Activated naive CD8-positive, alpha-beta T cell treated with anti-CD3 and anti-CD28 coated beads, Interleukin-2, amount 10 ng/mL, durations not matched to agents 7 days and 5 days (primary cell): ENCODE measurements around the gene FAM89B. TPM values are rescaled to one million over a fixed set of nuclear protein-coding genes. Genes with fewer than 3 reads are reported as not detected.

ENCODE experiments used
- ATAC-seq: fragments of 150-1000 bp; cut with Tn5 transposase; one replicate; pipeline ENCODE4 v1.10.0; 2021; ENCODE audit warnings: low read depth, moderate library complexity
- POLR2A ChIA-PET: fragments of 350-600 bp; sonication (Branson Sonifier 250); formaldehyde crosslinking; loops from one replicate; lab custom pipeline; 2021; ENCODE audit warnings: antibody characterized with exemption; lab: Charles Lee
- DNase-seq: peaks from one replicate; pipeline ENCODE4 v3.0.0; 2021
- H3K27ac Mint-ChIP-seq: one replicate; pipeline ENCODE4 v1.8.0; 2022; ENCODE audit warnings: mild to moderate bottlenecking, mixed read lengths
- H3K27me3 Mint-ChIP-seq: one replicate; pipeline ENCODE4 v1.8.0; 2022; ENCODE audit warnings: mild to moderate bottlenecking, moderate library complexity, mixed read lengths
- H3K36me3 Mint-ChIP-seq: one replicate; pipeline ENCODE4 v1.8.0; 2021; ENCODE audit warnings: mild to moderate bottlenecking, mixed read lengths
- H3K4me1 Mint-ChIP-seq: one replicate; pipeline ENCODE4 v1.8.0; 2021; ENCODE audit warnings: mixed read lengths
- H3K4me3 Mint-ChIP-seq: one replicate; pipeline ENCODE4 v1.8.0; 2022; ENCODE audit warnings: mild to moderate bottlenecking, moderate library complexity, mixed read lengths
- H3K9me3 Mint-ChIP-seq: one replicate; pipeline ENCODE4 v1.8.0; 2021; ENCODE audit warnings: mixed read lengths
- total RNA-seq, 2 experiments: library from RNA; stranded (reverse); gene quantifications; one replicate each; pipeline ENCODE4 v1.2.3, GENCODE V29; 2021

Gene FAM89B
- total RNA-seq, 2 experiments from 2014 or later = 40.9 to 44.1 TPM

- Mint-ChIP-seq H3K36me3 (peaks cover 15% of the 10 kb centered on the region), H3K9me3 (no peaks in the 10 kb centered on the region), H3K4me3 (peak overlapping the region; percentile 61), H3K27me3 (no peaks in the 10 kb centered on the region), H3K27ac (peak overlapping the region; percentile 85), H3K4me1 (peaks cover 48% of the 10 kb centered on the region)
- no peak for ATAC-seq
- POLR2A ChIA-PET = interaction anchor here (0.6 to 3.5 kb wide), 5 partner anchors 9 to 519 kb away, joined by 4 to 38 read pairs (median 4); partner anchors contain the start of genes FAM89B and ZNRD2
- DNase-seq = peak; percentile 45
These were observed 17.4 kb upstream of the FAM89B start for GRCh38 chr11:65554842-65555430.

- peak overlapping the region; percentile 86 for H3K4me3 Mint-ChIP-seq
These were observed 16.6 kb upstream of the FAM89B start for GRCh38 chr11:65555693-65556231.

DNA sequence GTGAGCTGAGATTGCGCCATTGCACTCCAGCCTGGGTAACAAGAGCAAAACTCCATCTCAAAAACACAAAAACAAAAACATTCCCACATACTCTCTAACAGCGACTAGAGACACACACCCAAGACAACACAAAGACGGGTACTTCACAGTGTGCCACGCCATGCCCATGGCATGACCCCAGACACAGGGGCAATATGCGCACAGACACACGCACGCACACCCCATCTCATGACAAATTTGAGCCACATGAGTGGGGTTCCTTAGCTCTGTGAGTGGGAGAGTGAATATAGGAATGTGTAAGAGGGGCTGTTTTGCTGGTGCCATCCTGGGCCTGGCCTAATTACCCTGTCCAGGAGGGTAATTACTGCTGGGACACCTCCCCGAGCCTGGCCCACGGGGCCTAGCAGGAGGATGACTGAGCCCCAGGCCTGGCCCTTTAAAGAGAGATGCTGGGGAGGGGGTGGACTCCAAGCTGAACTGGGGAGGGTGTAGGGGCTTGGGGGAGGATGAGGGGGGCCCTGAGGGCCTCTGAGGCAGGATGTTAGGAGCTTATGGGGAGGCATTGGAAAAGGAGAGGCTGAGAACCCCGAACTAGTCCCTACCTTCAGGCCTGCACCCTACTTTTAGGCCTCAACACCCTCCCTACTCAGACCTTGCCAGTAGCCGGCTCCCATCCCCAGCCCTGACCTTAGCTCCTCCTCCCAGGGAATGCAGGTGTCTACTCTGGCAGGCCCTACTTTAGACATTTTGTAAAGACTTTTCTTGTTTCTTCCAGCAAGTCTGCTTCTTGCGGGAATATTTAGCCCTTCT, 15.7 kb upstream of the FAM89B start:
- Mint-ChIP-seq H3K9me3 (no peaks in the 10 kb centered on the region), H3K4me1 (peaks cover 51% of the 10 kb centered on the region), H3K27me3 (no peaks in the 10 kb centered on the region), H3K27ac (peak overlapping the region; percentile 87), H3K4me3 (peak overlapping the region; percentile 86), H3K36me3 (peaks cover 3% of the 10 kb centered on the region)
- POLR2A ChIA-PET = interaction anchor here (0.6 to 3.5 kb wide), 9 partner anchors 9 to 104 kb away, joined by 3 to 38 read pairs (median 3); partner anchors contain the start of genes FAM89B, PCNX3, SIPA1 and ZNRD2
- peak; percentile 37 for DNase-seq
- no peak for ATAC-seq

More at GRCh38 chr11:65555693-65556231, 16.6 kb upstream of the FAM89B start:
- H3K27ac Mint-ChIP-seq = peak overlapping the region; percentile 87
- H3K4me1 Mint-ChIP-seq = peaks cover 56% of the 10 kb centered on the region
- ATAC-seq (no peak), DNase-seq (peak; percentile 39)
- POLR2A ChIA-PET = interaction anchor here (1.0 to 3.5 kb wide), 3 partner anchors 10 to 16 kb away, joined by 4 to 38 read pairs (median 20); partner anchors contain the start of genes FAM89B and ZNRD2
- H3K27me3 Mint-ChIP-seq = no peaks in the 10 kb centered on the region
- H3K36me3 Mint-ChIP-seq = peaks cover 12% of the 10 kb centered on the region
- no peaks in the 10 kb centered on the region for H3K9me3 Mint-ChIP-seq

- ATAC-seq (no peak), DNase-seq (peak; percentile 57)
- POLR2A ChIA-PET = interaction anchor here (0.8 to 3.5 kb wide), 7 partner anchors 8 to 81 kb away, joined by 3 to 38 read pairs (median 3); partner anchors contain the start of genes FAM89B, SIPA1 and ZNRD2
- Mint-ChIP-seq H3K27me3 (no peaks in the 10 kb centered on the region), H3K36me3 (no peaks in the 10 kb centered on the region), H3K9me3 (no peaks in the 10 kb centered on the region), H3K4me1 (peaks cover 43% of the 10 kb centered on the region), H3K27ac (peak overlapping the region; percentile 87), H3K4me3 (peak overlapping the region; percentile 86)
These were observed 14.9 kb upstream of the FAM89B start for GRCh38 chr11:65557280-65558001.

DNA sequence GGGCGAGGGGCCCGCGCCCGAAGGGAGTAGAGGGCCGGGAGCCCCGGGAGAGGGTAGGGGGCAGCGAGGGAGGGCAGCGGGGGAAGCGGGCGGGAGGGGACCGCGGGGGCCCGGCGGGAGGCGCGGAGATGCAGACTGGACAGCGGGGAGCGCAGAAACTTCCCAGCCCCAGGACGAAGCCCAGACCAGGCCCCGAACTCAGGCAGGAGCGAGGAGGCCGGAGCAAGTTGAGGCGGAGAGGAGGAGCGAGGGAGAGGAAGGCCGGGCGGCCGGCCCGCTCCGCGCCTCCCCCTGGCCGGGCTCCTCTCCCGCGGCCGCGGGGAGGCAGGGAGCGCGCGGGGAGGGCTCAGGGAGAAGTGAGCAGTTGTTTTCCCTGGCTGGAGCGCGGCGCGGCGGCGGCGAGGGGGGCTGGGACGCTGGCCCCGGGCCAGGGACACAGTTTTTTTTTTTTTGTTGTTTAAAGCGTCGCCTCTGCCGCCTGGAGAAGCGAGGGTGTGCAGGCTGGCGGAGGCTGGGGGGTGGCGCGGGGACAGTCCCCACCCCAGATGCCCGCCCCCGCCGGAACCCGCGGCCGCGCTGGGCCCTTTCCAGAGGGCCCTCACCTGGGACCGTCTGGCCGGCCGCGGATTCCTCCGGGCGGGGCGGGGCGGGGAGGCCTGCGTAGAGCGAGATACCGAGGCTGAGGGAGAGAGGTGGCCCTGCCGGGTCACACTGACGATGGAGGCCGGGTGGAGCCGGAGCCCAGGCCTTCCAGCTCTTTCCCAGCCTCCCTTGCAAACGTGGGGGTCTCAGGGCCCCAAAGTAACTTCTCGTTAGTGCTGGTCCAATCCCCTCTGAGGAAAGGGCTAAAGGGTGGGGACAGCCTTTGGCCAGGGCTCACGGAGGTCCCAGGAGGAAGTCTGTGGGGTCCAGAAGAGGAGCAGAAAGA, 14.1 kb upstream of the FAM89B start, which contains the start of gene LTBP3:
TSS of gene LTBP3 (minus strand) at position 358 of the 928 bp plus-strand sequence. CDS start 400 bp downstream, outside the sequence.
- no peaks in the 10 kb centered on the region for H3K36me3 Mint-ChIP-seq
- DNase-seq (peak; percentile 61), ATAC-seq (peak; percentile 37)
- POLR2A ChIA-PET = interaction anchor here (0.6 to 3.5 kb wide), 6 partner anchors 9 to 61 kb away, joined by 3 to 20 read pairs (median 8); partner anchors contain the start of genes FAM89B and ZNRD2
- peak within 1 kb of the TSS; percentile 86 for H3K4me3 Mint-ChIP-seq
- no peaks in the 10 kb centered on the region for H3K27me3 Mint-ChIP-seq
- peaks cover 38% of the 10 kb centered on the region for H3K4me1 Mint-ChIP-seq
- no peaks in the 10 kb centered on the region for H3K9me3 Mint-ChIP-seq
- peak within 1 kb of the TSS; percentile 87 for H3K27ac Mint-ChIP-seq

GRCh38 chr11:65558930-65559509, 13.3 kb upstream of the FAM89B start:
- POLR2A ChIA-PET = interaction anchor here (0.6 to 2.9 kb wide), 4 partner anchors 10 to 18 kb away, joined by 4 to 13 read pairs (median 10); partner anchors contain the start of gene ZNRD2
- Mint-ChIP-seq H3K27ac (peak overlapping the region; percentile 66), H3K27me3 (no peaks in the 10 kb centered on the region), H3K9me3 (no peaks in the 10 kb centered on the region), H3K4me1 (peaks cover 38% of the 10 kb centered on the region), H3K36me3 (no peaks in the 10 kb centered on the region), H3K4me3 (peak overlapping the region; percentile 70)
- ATAC-seq = no peak
- DNase-seq = peak; percentile 35

DNA sequence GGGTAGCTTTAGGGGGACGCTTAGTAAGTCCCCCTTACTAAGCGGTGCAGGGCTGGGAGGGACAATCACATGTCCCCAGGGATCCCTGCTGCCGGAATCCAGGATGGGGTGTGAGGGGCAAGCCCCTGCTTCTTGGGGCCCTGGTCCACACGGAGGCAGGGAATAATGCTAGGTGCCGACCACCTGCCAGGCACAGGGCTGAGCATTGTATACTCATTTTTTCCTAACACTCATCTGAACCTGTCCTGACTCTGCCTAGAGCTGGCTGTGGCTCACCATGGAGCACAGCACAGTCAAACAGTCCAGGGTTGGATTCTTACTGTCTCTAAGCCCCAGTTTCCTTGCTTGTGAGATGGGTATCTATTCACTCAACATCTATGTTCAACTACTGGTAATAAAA, 12.8 kb upstream of the FAM89B start:
- Mint-ChIP-seq H3K4me3 (peak overlapping the region; percentile 70), H3K9me3 (no peaks in the 10 kb centered on the region), H3K27me3 (no peaks in the 10 kb centered on the region), H3K36me3 (no peaks in the 10 kb centered on the region), H3K4me1 (peaks cover 34% of the 10 kb centered on the region), H3K27ac (no peak overlapping the region)
- no peak for ATAC-seq
- POLR2A ChIA-PET = interaction anchor here (0.5 to 2.9 kb wide), 5 partner anchors 11 to 136 kb away, joined by 3 to 13 read pairs (median 10); partner anchors contain the start of genes NEAT1 and ZNRD2
- DNase-seq = peak; percentile 22

- no peak overlapping the region for H3K4me3 Mint-ChIP-seq
- DNase-seq = no peak
- H3K27me3 Mint-ChIP-seq = no peaks in the 10 kb centered on the region
- ATAC-seq = no peak
- POLR2A ChIA-PET = interaction anchor here (0.5 to 2.9 kb wide), 5 partner anchors 10 to 137 kb away, joined by 3 to 13 read pairs (median 10); partner anchors contain the start of genes NEAT1 and ZNRD2
- H3K9me3 Mint-ChIP-seq = no peaks in the 10 kb centered on the region
- no peaks in the 10 kb centered on the region for H3K36me3 Mint-ChIP-seq
- H3K4me1 Mint-ChIP-seq = peaks cover 32% of the 10 kb centered on the region
- peak overlapping the region; percentile 3 for H3K27ac Mint-ChIP-seq
These were observed 12.3 kb upstream of the FAM89B start for GRCh38 chr11:65559951-65560537.

- ATAC-seq (no peak), DNase-seq (peak; percentile 28)
- H3K27ac Mint-ChIP-seq = no peak overlapping the region
- H3K36me3 Mint-ChIP-seq = no peaks in the 10 kb centered on the region
- POLR2A ChIA-PET = interaction anchor here (0.8 to 2.9 kb wide), 5 partner anchors 11 to 138 kb away, joined by 3 to 13 read pairs (median 3); partner anchors contain the start of genes FAM89B, NEAT1 and SIPA1
- H3K27me3 Mint-ChIP-seq = no peaks in the 10 kb centered on the region
- H3K9me3 Mint-ChIP-seq = no peaks in the 10 kb centered on the region
- H3K4me1 Mint-ChIP-seq = peaks cover 32% of the 10 kb centered on the region
- H3K4me3 Mint-ChIP-seq = no peak overlapping the region
These were observed 11.6 kb upstream of the FAM89B start for GRCh38 chr11:65560555-65561418.

DNA sequence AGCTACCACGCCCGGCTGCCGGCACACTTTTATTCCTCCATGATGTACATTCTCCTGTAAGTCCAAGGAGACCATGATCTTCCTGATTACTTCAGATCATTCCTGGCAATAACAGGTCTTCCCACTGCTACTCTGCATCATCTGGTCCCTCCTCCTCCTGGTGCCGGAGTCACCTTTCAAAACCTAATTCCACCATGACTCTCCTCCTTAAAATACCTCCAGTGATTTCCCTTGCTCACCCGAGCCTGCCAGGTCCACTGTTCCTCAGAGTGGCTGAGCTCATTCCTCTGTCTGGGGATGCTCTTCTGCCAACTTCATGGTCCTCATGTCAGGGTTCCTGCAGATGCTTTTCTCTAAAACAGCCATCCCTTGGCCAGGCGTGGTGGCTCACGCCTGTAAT, 10.3 kb upstream of the FAM89B start:
- POLR2A ChIA-PET = interaction anchor here (0.7 to 2.9 kb wide), 5 partner anchors 9 to 76 kb away, joined by 3 to 13 read pairs (median 4); partner anchors contain the start of gene SIPA1
- H3K4me3 Mint-ChIP-seq = no peak overlapping the region

More for the DNA sequence above, 10.3 kb upstream of the FAM89B start:
- ATAC-seq (no peak), DNase-seq (no peak)
- Mint-ChIP-seq H3K9me3 (no peaks in the 10 kb centered on the region), H3K27me3 (no peaks in the 10 kb centered on the region), H3K27ac (no peak overlapping the region), H3K36me3 (no peaks in the 10 kb centered on the region), H3K4me1 (peaks cover 36% of the 10 kb centered on the region)
